Left lung (tissue), 10 donors: Measurements from ENCODE around the gene KAT8. TPM values are rescaled to one million over a fixed set of nuclear protein-coding genes. Genes with fewer than 3 reads are reported as not detected.
A peak's percentile ranks its signal among the peaks of the same experiment; 100 is the strongest.

Source experiments
- ATAC-seq: fragments of 200-7000 bp; cut with Tn5 transposase; one replicate; pipeline ENCODE4 v1.9.1; 2020; ENCODE audit warnings: moderate library complexity
- DNase-seq, 4 donors: peaks; one replicate each; pipeline ENCODE4 v3.0.0-alpha.2; 2013 to 2020
- H3K27ac ChIP-seq, 2 donors: fragments of 200-600 bp; sonication (generic) in 1 of 2; one replicate each; pipeline versions ENCODE4 v1.5.0 to v1.8.0; 2020 to 2021
- H3K27me3 ChIP-seq, 2 donors: fragments of 200-600 bp; sonication (generic) in 1 of 2; one replicate each; pipeline versions ENCODE4 v1.5.0 to v1.8.0; 2020 to 2021
- H3K36me3 ChIP-seq, 2 donors: fragments of 200-600 bp; sonication (generic) in 1 of 2; one replicate each; pipeline versions ENCODE4 v1.5.0 to v1.8.0; 2020 to 2021
- H3K4me1 ChIP-seq, 2 donors: fragments of 200-600 bp; one replicate each; pipeline ENCODE4 v1.8.0; 2021
- H3K4me3 ChIP-seq, 2 donors: fragments of 200-600 bp; sonication (generic) in 1 of 2; one replicate each; pipeline versions ENCODE4 v1.5.0 to v1.8.0; 2020 to 2021; ENCODE audit warnings: mild to moderate bottlenecking in 1 of 2
- H3K9me3 ChIP-seq, 2 donors: fragments of 200-600 bp; sonication (generic) in 1 of 2; one replicate each; pipeline versions ENCODE4 v1.5.0 to v1.8.0; 2020 to 2021
- CTCF ChIP-seq, 2 donors: fragments of 200-600 bp; sonication (generic) in 1 of 2; IDR thresholded peaks; one replicate each; pipeline versions ENCODE4 v1.5.0 to v1.8.0; 2021; ENCODE audit warnings: antibody characterized with exemption in 2 of 2
- intact Hi-C, 2 donors: fragments of 100-400 bp; cut with DNase I; formaldehyde crosslinking; loops; one replicate each; pipeline versions ENCODE4 v1.11.2 to v1.14.2; 2022
- polyA plus RNA-seq, 6 donors: library from polyadenylated mRNA; unstranded; fragments of 120-200 nt; gene quantifications; one replicate each; pipeline ENCODE4 v1.2.1, GENCODE V29; 2013; ENCODE audit not compliant: insufficient read length in 6 of 6
- total RNA-seq, 2 donors: library from RNA; stranded (reverse); fragmentation: NEBNext Ultra II Directional; extraction: Animal tissue kit (Norgen Biotek cat#: 25700); gene quantifications; one replicate each; pipeline ENCODE4 v1.2.1, GENCODE V29; 2021
- donor health status: DM: no; HTN: yes; CAD: no.
- donor health status: DM: no; HTN: no; CAD: no.

The KAT8 gene
- total and polyA plus RNA-seq, 8 donors = 49.8 to 74.6 (median 61.0) TPM

- DNase-seq (peak in 1 of 4 donors; percentile 64), ATAC-seq (no peak)
These were observed 4.0 kb upstream of the KAT8 start for GRCh38 chr16:31113121-31114120.

GRCh38 chr16:31114468-31114867, 3.0 kb upstream of the KAT8 start:
- TF ChIP-seq CTCF (IDR thresholded peaks at IDR 0.05) = no peak
- intact Hi-C loops = no loop called here
- no peak for DNase-seq
- Histone ChIP-seq H3K36me3 (peaks cover 0 to 43% of the 10 kb centered on the region in 2 donors), H3K27ac (peak overlapping the region in 1 of 2 donors; percentile 90), H3K9me3 (no peaks in the 10 kb centered on the region), H3K4me3 (no peak overlapping the region), H3K27me3 (no peaks in the 10 kb centered on the region), H3K4me1 (peaks cover 4 to 72% of the 10 kb centered on the region in 2 donors)
- no peak for ATAC-seq

More at GRCh38 chr16:31113121-31114120, 4.0 kb upstream of the KAT8 start:
- Histone ChIP-seq H3K4me1 (peaks cover 10 to 71% of the 10 kb centered on the region in 2 donors), H3K9me3 (no peaks in the 10 kb centered on the region), H3K36me3 (peaks cover 0 to 39% of the 10 kb centered on the region in 2 donors), H3K27me3 (no peaks in the 10 kb centered on the region), H3K4me3 (no peak overlapping the region), H3K27ac (peak overlapping the region; percentile 46 to 90)
- TF ChIP-seq CTCF (IDR thresholded peaks at IDR 0.05) = no peak
- intact Hi-C loops = no loop called here

- Histone ChIP-seq H3K27ac (peak overlapping the region; percentile 90), H3K4me3 (peak overlapping the region; percentile 57 to 61), H3K36me3 (peaks cover 0 to 46% of the 10 kb centered on the region in 2 donors), H3K4me1 (peaks cover 4 to 50% of the 10 kb centered on the region in 2 donors), H3K27me3 (no peaks in the 10 kb centered on the region), H3K9me3 (no peaks in the 10 kb centered on the region)
- intact Hi-C loops = no loop called here
- peak; percentile 8 for ATAC-seq
- no peak for TF ChIP-seq CTCF (IDR thresholded peaks at IDR 0.05)
- DNase-seq = no peak
These were observed 1.0 kb downstream of the KAT8 start for GRCh38 chr16:31118223-31119155.

GRCh38 chr16:31120129-31120528, 2.7 kb downstream of the KAT8 start:
- H3K36me3 ChIP-seq = peaks cover 0 to 59% of the 10 kb centered on the region in 2 donors
- TF ChIP-seq CTCF (IDR thresholded peaks at IDR 0.05) = no peak
- H3K27me3 ChIP-seq = no peaks in the 10 kb centered on the region
- intact Hi-C loops = no loop called here
- peaks cover 4 to 36% of the 10 kb centered on the region in 2 donors for H3K4me1 ChIP-seq
- no peak overlapping the region for H3K4me3 ChIP-seq
- ATAC-seq (no peak), DNase-seq (no peak)
- peak overlapping the region in 1 of 2 donors; percentile 90 for H3K27ac ChIP-seq
- no peaks in the 10 kb centered on the region for H3K9me3 ChIP-seq
